Fibroblast of skin of right quadriceps (primary cell): ENCODE measurements around the gene CCDC50.

Source experiments
- DNase-seq: peaks from one replicate; pipeline ENCODE4 v3.0.0-alpha.2; 2013

CCDC50 gene

GRCh38 chr3:191350396-191351090 is 21.3 kb downstream of the CCDC50 start:
- DNase-seq: no peak

GRCh38 chr3:191352014-191352413 is 22.8 kb downstream of the CCDC50 start:
- DNase-seq: no peak

- DNase-seq: no peak
These were observed 24.0 kb downstream of the CCDC50 start for GRCh38 chr3:191353022-191353777.

GRCh38 chr3:191355406-191355805 is 26.2 kb downstream of the CCDC50 start:
- DNase-seq: no peak

- peak; percentile 87 for DNase-seq
These were observed 27.6 kb downstream of the CCDC50 start for GRCh38 chr3:191356631-191357439.

DNA sequence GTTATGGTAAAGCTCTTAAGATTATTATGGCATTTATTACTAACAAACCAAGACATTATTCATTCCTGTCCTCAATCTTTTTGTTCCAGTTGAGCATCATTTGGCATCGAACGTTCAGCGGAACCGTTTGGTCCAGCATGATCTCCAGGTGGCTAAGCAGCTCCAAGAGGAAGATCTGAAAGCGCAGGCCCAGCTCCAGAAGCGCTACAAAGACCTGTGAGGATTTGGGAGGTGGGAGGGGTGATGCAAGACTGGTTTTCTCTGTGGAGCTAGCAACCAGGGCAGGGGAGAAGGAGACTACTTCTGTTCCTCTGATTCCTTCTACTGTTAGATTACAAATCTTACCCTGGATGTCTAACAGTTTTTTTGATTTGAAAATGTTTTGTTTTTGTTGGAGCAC is 28.7 kb downstream of the CCDC50 start:
- DNase-seq: no peak

- no peak for DNase-seq
These were observed 29.7 kb downstream of the CCDC50 start for GRCh38 chr3:191358929-191359328.

- no peak for DNase-seq
These were observed 31.4 kb downstream of the CCDC50 start for GRCh38 chr3:191360620-191361019.

DNA sequence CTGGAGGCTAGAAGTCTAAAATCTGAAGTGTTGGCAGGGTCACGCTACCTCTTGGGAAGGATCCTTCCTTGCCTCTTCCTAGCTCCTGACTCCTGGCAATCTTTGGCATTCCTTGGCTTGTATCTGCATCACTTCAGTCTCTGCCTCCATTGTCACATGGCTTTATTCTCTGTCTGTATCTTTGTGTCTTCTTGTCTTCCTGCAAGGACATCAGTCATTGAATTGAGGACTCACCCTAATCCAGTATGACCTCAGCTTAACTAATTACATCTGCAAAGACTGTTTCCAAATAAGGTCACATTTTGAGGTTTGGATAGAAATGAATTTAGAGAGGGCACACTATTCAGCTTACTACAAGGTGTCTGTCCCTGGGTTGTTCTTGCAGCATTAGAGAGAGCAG is 32.3 kb downstream of the CCDC50 start:
- no peak for DNase-seq

- no peak for DNase-seq
These were observed 32.8 kb downstream of the CCDC50 start for GRCh38 chr3:191362037-191362436.

DNA sequence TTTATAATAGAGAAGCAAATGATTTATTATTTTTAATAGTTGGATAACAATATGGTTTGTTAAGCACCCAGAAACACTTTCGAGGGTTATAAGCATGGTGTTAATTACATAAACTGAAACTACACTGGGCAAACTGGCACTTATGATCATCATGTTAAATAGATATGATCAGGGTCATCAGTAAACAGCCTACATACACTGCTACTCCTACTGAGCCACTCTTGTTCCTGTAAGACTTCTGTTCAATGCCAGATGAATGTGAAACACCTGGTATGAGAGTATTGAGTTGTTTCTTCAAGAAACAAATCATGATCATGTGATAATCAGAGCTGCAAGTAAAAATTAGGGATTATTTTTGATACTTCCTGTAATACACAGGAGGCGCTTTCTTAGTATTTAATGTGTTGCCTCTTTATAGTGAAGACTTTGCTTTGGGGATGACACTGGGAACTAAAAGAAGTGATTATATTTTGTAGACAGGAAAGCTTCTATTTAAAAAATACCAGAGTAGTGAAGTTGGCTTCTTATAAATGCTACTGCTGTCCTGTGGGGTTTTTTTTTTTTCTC is 33.4 kb downstream of the CCDC50 start:
- DNase-seq: no peak

GRCh38 chr3:191363221-191363620 is 34.0 kb downstream of the CCDC50 start:
- no peak for DNase-seq

DNA sequence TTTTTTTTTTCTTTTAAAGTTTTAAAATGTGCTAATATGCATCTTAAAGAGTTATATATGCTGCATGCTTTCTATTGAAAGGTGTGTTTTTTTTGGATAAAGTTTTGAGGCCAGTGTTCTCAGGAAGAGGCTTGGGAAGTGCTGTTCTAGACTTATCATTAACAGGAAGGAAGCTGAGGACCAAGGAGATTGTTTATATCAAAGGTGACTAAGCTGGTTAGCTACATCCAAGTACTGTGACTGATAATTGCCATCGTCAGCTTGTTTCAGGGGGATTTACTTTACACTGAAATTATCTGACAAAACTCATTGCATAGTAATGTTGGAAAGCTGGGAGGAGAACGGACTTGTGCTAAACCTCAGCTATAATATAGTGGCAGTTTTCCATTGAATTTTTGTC is 37.5 kb downstream of the CCDC50 start:
- peak; percentile 38 for DNase-seq

- DNase-seq: no peak
These were observed 39.8 kb downstream of the CCDC50 start for GRCh38 chr3:191368755-191369615.

DNA sequence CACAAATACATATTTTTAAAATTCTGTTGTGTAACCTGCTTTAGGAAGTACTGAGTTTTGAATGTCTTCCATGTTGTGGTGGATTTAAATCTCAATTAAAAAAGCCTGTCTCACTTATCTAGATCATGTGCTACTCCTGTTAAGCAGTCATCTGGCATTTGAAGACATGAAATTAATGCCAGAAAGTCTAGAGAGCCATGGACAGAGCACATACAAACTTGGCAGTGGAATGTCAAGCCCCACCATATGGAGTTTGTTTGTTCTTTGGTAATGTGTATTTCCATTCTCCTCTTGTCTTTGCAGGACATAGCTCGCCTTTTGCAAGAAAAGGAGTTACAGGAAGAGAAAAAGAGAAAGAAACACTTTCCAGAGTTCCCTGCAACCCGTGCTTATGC is 40.4 kb downstream of the CCDC50 start:
- peak; percentile 69 for DNase-seq

DNA sequence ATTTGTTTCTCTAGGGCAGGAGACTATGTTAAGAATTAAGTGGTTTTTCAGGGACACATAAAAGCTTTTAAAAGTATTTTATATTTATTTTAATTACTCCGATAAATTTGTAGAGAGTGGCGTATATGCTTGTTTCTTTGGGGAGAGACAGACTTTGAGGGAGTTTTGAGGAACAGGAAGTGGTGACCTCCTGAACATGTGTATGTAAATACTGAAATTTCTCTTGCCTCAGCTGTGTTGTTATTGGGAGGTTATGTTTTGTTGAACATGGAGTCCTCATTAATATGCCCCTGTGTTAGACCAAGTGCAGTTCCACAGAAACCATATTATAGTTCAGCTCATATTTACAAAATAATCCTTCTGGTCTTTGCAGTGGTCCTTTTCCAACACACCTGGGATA is 42.9 kb downstream of the CCDC50 start:
- DNase-seq: no peak

DNA sequence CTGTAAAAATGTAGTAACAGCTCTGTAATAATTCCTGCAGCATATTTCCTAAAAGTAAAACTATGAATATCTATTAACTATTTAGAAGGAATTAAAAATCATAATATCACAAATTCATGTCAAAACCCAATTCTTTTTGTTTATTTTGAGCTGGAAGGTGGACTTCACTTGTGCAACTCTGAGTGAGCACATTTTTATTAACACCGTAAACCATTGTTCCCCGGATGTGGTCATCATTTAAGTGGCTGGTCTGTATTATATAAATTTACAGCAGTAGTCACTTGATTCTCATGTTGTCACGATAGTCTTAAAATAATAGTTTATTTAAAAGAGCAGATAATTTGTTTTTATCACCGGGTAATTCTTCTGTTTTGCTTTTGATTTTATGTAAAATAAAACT is 44.1 kb downstream of the CCDC50 start:
- DNase-seq: no peak

GRCh38 chr3:191376516-191377141 is 47.4 kb downstream of the CCDC50 start:
- peak; percentile 68 for DNase-seq

GRCh38 chr3:191378142-191378812 is 49.1 kb downstream of the CCDC50 start:
- DNase-seq: no peak

- no peak for DNase-seq
These were observed 50.3 kb downstream of the CCDC50 start for GRCh38 chr3:191379446-191379845.

GRCh38 chr3:191380001-191380400 is 50.8 kb downstream of the CCDC50 start:
- no peak for DNase-seq
